Lower leg skin (tissue), 3 donors: ENCODE measurements around the gene CCDC149.

Source experiments
- CTCF ChIP-seq, 3 donors: fragments of 450-650 bp; IDR thresholded peaks; one replicate each; pipeline ENCODE4 v1.5.1; 2016; ENCODE audit warnings: antibody characterized with exemption in 3 of 3, mild to moderate bottlenecking in 3 of 3, moderate library complexity in 2 of 3
- POLR2A ChIP-seq, 2 donors: fragments of 450-650 bp; IDR thresholded peaks; one replicate each; pipeline ENCODE4 v1.6.1; 2016 to 2017; ENCODE audit warnings: antibody characterized with exemption in 2 of 2, mild to moderate bottlenecking in 1 of 2, moderate library complexity in 1 of 2

DNA sequence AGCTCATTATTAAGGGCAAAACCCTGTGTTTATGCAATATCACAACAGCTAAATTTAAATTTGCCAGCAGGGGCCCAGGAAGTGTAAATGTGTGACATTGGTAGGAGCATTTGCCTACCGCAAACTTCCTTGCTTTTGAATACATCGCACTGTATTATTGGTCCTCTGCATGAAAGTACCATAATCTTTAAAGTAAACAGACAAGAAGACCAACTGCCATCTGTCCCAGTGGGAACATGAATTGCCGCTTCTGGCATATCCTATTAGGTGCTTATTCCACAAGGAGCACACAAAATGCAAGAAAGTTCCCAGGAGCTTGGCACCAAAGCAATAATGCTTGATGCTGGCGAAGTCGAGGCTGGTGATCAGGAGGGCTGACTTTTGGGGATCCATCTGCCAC, 66.1 kb downstream of the CCDC149 start:
- TF ChIP-seq CTCF (IDR thresholded peaks at IDR 0.05) (no peak), POLR2A (IDR thresholded peaks at IDR 0.05) (no peak)
